Measurements from ENCODE around the gene SHC1. TPM values are rescaled to one million over a fixed set of nuclear protein-coding genes. Genes with fewer than 3 reads are reported as not detected.
A peak's percentile ranks its signal among the peaks of the same experiment; 100 is the strongest.

The SHC1 gene
- total and polyA plus RNA-seq, 8 donors: 120 to 148 (median 132) TPM

- intact Hi-C loops (cut with DNase I): no loop called here
- no peak for TF ChIP-seq CTCF (IDR thresholded peaks at IDR 0.05)
- Histone ChIP-seq H3K9me3 (no peaks in the 10 kb centered on the region), H3K27me3 (no peaks in the 10 kb centered on the region), H3K4me3 (no peak overlapping the region), H3K4me1 (peaks cover 4 to 31% of the 10 kb centered on the region in 2 donors), H3K36me3 (peaks cover 0 to 26% of the 10 kb centered on the region in 2 donors), H3K27ac (no peak overlapping the region)
- ATAC-seq (no peak), DNase-seq (peak in 1 of 4 donors; percentile 10)
Observed at GRCh38 chr1:154994269-154994587, 23.7 kb upstream of the SHC1 start.

GRCh38 chr1:154993572-154994268 lies 23.2 kb upstream of the SHC1 start, which contains the start of gene LENEP:
Gene LENEP (plus strand): TSS chr1:154993586. CDS start chr1:154993608, 22 bp downstream.
- H3K27ac ChIP-seq: no peak within 1 kb of the TSS
- intact Hi-C loops (cut with DNase I): no loop called here
- H3K4me1 ChIP-seq: peaks cover under 1 to 26% of the 10 kb centered on the region in 2 donors
- no peaks in the 10 kb centered on the region for H3K27me3 ChIP-seq
- H3K4me3 ChIP-seq: no peak within 1 kb of the TSS
- H3K36me3 ChIP-seq: peaks cover 0 to 31% of the 10 kb centered on the region in 2 donors
- H3K9me3 ChIP-seq: no peaks in the 10 kb centered on the region
- TF ChIP-seq CTCF (IDR thresholded peaks at IDR 0.05): no peak
- DNase-seq (peak in 1 of 4 donors; percentile 26), ATAC-seq (no peak)

GRCh38 chr1:154992721-154993571 lies 22.4 kb upstream of the SHC1 start:
- Histone ChIP-seq H3K9me3 (no peaks in the 10 kb centered on the region), H3K27ac (no peak overlapping the region), H3K4me3 (no peak overlapping the region), H3K36me3 (peaks cover 0 to 39% of the 10 kb centered on the region in 2 donors), H3K27me3 (no peaks in the 10 kb centered on the region), H3K4me1 (peaks cover 0 to 21% of the 10 kb centered on the region in 2 donors)
- TF ChIP-seq CTCF (IDR thresholded peaks at IDR 0.05): no peak
- intact Hi-C loops (cut with DNase I): no loop called here
- ATAC-seq: peak; percentile 7
- DNase-seq: peak in 1 of 4 donors; percentile 27

GRCh38 chr1:154990276-154990675 lies 19.7 kb upstream of the SHC1 start:
- DNase-seq: peak in 1 of 4 donors; percentile 15
- no peaks in the 10 kb centered on the region for H3K9me3 ChIP-seq
- H3K36me3 ChIP-seq: peaks cover 0 to 51% of the 10 kb centered on the region in 2 donors
- no peak overlapping the region for H3K4me3 ChIP-seq
- ATAC-seq: no peak
- intact Hi-C loops (cut with DNase I): no loop called here
- no peak overlapping the region for H3K27ac ChIP-seq
- no peak for TF ChIP-seq CTCF (IDR thresholded peaks at IDR 0.05)
- H3K27me3 ChIP-seq: no peaks in the 10 kb centered on the region
- H3K4me1 ChIP-seq: peaks cover 0 to 8% of the 10 kb centered on the region in 2 donors

Data from left lung (tissue), 10 donors.